ENCODE data around the gene ZFP1. TPM values are rescaled to one million over a fixed set of nuclear protein-coding genes. Genes with fewer than 3 reads are reported as not detected.
A peak's percentile ranks its signal among the peaks of the same experiment; 100 is the strongest.

The ZFP1 gene
- total RNA-seq, 2 experiments from 2014 or later = 23.9 to 25.0 TPM

GRCh38 chr16:75105306-75106061 lies 42.8 kb upstream of the ZFP1 start:
- intact Hi-C loops (cut with micrococcal nuclease; ENCODE audit: unreplicated experiment) = no loop called here
- Histone ChIP-seq H4K20me1 (ENCODE audit: insufficient read depth, low read length) (no peaks in the 10 kb centered on the region), H3K4me3 (ENCODE audit: low read depth, low read length, poor library complexity, severe bottlenecking) (no peak overlapping the region), H2AFZ (ENCODE audit: low read length) (no peak overlapping the region; the same call in 1 of the 2 replicates), H3K9me2 (ENCODE audit: insufficient read depth, low read length) (no peaks in the 10 kb centered on the region), H3K4me2 (ENCODE audit: low read length) (peak overlapping the region; percentile 59), H3K36me3 (ENCODE audit: insufficient read depth, low read length) (no peaks in the 10 kb centered on the region), H3K4me1 (ENCODE audit: insufficient read depth, low read length, poor library complexity, severe bottlenecking) (peaks cover 57% of the 10 kb centered on the region), H3K79me2 (ENCODE audit: insufficient read depth, low read depth, low read length) (no peaks in the 10 kb centered on the region), H3K9me3 (ENCODE audit: low read length) (no peaks in the 10 kb centered on the region), H3K27ac (ENCODE audit: low read depth, low read length, poor library complexity, severe bottlenecking) (peak overlapping the region; percentile 37)
- no TSS peak for BruUV-seq (replicated peaks)
- TF ChIP-seq EZH2phosphoT487 (IDR thresholded peaks at IDR 0.05; ENCODE audit: borderline replicate concordance, low read depth, low read length) = no peak
- no peak for TF ChIP-seq CTCF (conservative IDR thresholded peaks at IDR 0.05; ENCODE audit: low read length)
- DNase-seq (ENCODE audit: low spot score) = peak; percentile 50
- POLR2A ChIA-PET = interaction anchor here (0.5 to 1.5 kb wide), 7 partner anchors 10 to 592 kb away, joined by 3 to 5 read pairs (median 3); partner anchors contain the start of gene WDR59
- CTCF ChIA-PET (ENCODE audit: unreplicated experiment) = interaction anchor here (0.6 to 1.5 kb wide), 2 partner anchors 8 to 31 kb away, joined by 3 to 5 read pairs; no protein-coding TSS in a partner anchor

GRCh38 chr16:75106351-75107274 lies 41.7 kb upstream of the ZFP1 start:
- intact Hi-C loops (cut with micrococcal nuclease; ENCODE audit: unreplicated experiment) = no loop called here
- POLR2A ChIA-PET = interaction anchor here (0.5 to 1.5 kb wide), 6 partner anchors 12 to 593 kb away, joined by 3 to 5 read pairs (median 3); partner anchors contain the start of gene WDR59
- no peaks in the 10 kb centered on the region for H4K20me1 ChIP-seq (ENCODE audit: insufficient read depth, low read length)
- CTCF ChIA-PET (ENCODE audit: unreplicated experiment) = interaction anchor here (0.5 to 1.5 kb wide), 2 partner anchors 9 to 122 kb away, joined by 5 to 6 read pairs; partner anchors contain the start of gene WDR59
- no peak overlapping the region for H2AFZ ChIP-seq (ENCODE audit: low read length)
- no peaks in the 10 kb centered on the region for H3K36me3 ChIP-seq (ENCODE audit: insufficient read depth, low read length)
- H3K9me2 ChIP-seq (ENCODE audit: insufficient read depth, low read length) = no peaks in the 10 kb centered on the region
- H3K4me2 ChIP-seq (ENCODE audit: low read length) = peak overlapping the region; percentile 59; the same call in 1 of the 2 replicates
- H3K4me3 ChIP-seq (ENCODE audit: low read depth, low read length, poor library complexity, severe bottlenecking) = no peak overlapping the region
- H3K4me1 ChIP-seq (ENCODE audit: insufficient read depth, low read length, poor library complexity, severe bottlenecking) = peaks cover 68% of the 10 kb centered on the region
- no peak for DNase-seq (ENCODE audit: low spot score)
- no peaks in the 10 kb centered on the region for H3K79me2 ChIP-seq (ENCODE audit: insufficient read depth, low read depth, low read length)
- no peak overlapping the region for H3K27ac ChIP-seq (ENCODE audit: low read depth, low read length, poor library complexity, severe bottlenecking)
- BruUV-seq (replicated peaks) = no TSS peak
- TF ChIP-seq EZH2phosphoT487 (IDR thresholded peaks at IDR 0.05; ENCODE audit: borderline replicate concordance, low read depth, low read length) = no peak
- TF ChIP-seq CTCF (conservative IDR thresholded peaks at IDR 0.05; ENCODE audit: low read length) = no peak
- H3K9me3 ChIP-seq (ENCODE audit: low read length) = no peaks in the 10 kb centered on the region
